GM19372 (cell line): Measurements from ENCODE around the gene NPAS2.

Experiments
- ATAC-seq: cut with Tn5 transposase; IDR thresholded peaks from one replicate; pipeline ENCODE4 v1.9.1; 2021; ENCODE audit warnings: mild to moderate bottlenecking, low read depth, moderate library complexity; ENCODE audit not compliant: unreplicated experiment

Gene NPAS2

GRCh38 chr2:100852999-100853908 lies 33.3 kb downstream of the NPAS2 start:
- ATAC-seq = no peak

GRCh38 chr2:100853909-100854810 lies 34.2 kb downstream of the NPAS2 start:
- ATAC-seq = no peak

- ATAC-seq = no peak
Observed at GRCh38 chr2:100855084-100855483, 35.1 kb downstream of the NPAS2 start.

DNA sequence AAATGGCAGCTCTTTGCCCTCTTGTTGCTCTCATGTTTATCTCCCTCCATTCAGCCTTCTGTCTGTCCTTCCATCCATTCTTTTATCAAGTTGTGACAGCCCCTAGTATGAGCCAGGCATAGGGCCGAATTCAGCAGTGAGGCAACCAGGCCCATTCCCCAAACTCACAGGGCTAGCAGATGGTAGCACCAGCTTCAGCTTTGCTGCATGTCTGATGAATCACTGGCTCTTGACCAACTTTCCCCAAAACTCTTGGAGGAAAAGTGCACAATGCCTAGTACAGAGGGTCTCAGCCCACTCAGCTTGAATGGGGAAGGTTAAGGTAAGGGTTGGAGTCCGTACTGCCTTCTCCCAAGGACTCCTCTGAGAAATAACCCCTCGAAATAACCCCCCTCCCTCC lies 35.7 kb downstream of the NPAS2 start:
- no peak for ATAC-seq

DNA sequence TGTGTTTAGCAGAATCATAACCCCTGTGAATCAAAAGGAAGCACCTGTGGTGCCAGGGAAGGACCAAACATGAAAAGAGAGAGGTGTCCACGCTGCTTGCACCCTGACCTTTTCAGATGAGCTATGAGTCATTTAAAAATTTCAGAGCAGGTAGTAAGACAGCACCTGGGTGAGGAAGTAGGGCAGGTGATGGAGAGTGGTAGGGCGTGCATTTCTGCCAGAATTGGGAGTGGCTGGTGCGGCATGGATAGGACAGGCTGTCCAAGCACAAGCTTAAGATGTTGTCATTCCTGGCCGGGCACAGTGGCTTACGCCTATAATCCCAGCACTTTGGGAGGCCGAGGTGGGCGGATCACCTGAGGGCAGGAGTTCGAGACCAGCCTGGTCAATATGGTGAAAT lies 36.8 kb downstream of the NPAS2 start:
- no peak for ATAC-seq

DNA sequence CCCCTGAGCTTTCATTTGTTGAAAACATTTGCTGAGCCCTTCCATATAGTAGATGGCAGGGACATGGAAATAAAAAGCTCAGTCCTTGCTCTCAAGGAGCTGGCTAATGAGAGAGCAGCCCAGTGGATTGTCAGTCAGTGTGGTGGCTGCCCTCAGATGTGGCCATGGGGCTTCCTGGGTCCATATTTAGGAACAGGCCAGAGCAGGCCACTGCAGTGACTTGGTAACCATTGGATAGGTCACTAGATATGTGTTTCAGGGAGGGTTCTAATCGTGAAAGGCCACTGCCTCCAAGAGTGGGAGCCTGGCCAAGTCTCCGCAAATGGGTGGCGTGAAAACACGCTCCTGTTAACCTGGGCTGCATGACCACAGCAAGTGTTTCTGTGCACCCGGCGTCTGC lies 37.4 kb downstream of the NPAS2 start:
- ATAC-seq = no peak

DNA sequence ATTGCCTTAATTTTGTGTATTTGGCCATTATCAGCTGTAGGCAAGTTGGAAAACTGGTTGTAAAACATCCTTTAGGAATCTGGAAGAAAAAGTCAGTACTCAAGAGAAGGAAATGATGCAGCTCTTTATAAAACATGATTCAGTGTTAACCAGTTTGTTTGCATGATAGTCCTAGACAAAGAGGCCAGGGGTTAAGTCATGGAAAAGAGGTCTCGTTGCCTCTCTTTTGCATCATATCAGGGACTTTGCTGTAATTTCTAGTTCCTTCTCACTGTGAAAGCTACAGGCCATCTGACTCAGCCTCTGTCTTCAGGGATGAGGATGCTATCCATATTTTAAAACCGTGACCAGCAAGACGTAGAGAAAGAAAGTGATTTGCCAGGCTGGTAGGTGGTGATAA lies 38.0 kb downstream of the NPAS2 start:
- no peak for ATAC-seq

GRCh38 chr2:100859902-100860301 lies 40.0 kb downstream of the NPAS2 start:
- no peak for ATAC-seq

DNA sequence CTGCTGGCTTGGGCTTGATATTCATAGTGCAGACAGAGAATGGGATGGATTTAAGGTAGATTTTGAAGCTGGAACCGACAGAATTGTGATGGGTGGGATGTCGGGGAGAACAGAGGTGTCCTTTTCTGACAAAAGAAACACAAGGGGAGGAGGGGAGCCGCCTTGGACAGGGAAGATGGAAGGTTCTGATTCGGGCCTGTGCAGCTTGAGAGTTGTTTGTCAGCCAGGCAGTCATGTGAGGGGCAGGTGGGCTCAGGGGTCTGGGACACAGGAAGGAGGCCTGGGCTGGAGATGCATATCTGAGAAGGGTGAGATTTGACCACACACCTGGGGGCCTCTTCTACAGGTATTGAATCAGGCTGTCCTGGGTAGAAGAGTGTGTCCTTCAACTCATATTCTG lies 41.4 kb downstream of the NPAS2 start:
- ATAC-seq = no peak

DNA sequence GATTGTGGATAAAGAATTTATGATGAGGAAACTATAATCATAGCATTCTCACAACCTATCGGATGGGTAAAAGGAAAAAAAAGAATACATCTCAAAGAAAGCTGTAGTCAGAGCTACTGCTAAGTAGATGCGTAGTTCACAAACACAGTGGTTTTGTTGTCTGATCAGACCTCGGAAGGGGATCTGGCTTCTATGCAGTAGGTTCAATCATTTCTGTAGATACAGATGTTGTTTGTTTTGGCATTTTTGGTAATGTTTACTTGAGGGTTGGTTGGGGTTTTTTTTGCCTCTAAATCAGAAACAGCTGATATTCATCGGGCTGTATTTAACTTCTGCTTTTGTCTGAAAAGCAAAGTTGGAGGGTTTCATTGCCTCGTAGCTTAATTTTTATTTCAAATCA lies 42.1 kb downstream of the NPAS2 start:
- no peak for ATAC-seq

- ATAC-seq = no peak
Observed at GRCh38 chr2:100865816-100866460, 46.0 kb downstream of the NPAS2 start.

- no peak for ATAC-seq
Observed at GRCh38 chr2:100868083-100868482, 48.1 kb downstream of the NPAS2 start.

GRCh38 chr2:100869120-100869519 lies 49.2 kb downstream of the NPAS2 start:
- no peak for ATAC-seq

GRCh38 chr2:100870652-100871531 lies 51.0 kb downstream of the NPAS2 start:
- no peak for ATAC-seq

DNA sequence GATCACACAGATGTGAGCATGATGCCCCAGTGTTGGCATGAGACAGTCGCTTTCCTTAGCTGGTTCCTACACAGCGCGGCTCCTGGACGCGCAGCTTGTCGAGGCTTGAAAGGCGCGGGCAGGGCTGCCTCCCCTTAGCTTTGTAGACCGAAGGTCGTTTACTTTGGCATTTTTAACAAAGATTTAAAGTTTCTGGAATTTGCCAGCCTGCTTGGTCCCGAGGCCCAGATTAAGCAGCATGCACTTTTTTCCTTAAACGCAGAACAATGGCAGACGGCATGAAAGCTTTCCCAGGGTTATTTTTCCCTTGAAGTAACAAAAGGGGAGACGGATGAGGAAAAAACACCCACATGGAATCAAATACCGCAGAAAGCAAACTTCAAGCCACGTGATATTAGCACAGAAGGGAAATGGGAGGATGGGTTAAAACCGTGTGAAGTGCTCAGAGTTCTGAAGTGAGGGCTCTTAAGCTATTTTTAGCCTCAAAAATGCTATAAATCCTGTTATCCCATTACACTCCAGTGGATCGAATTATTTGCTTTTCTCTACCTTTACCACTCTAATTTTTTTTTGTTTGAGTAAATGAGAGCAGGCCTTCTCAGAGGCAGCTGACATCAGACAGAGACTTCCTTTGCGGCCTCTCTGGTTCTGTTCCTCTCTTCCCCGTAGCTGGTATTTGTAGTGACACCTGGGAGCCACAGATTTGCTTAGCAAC lies 55.7 kb downstream of the NPAS2 start:
- ATAC-seq = no peak

GRCh38 chr2:100876231-100876860 lies 56.4 kb downstream of the NPAS2 start:
- ATAC-seq = no peak

DNA sequence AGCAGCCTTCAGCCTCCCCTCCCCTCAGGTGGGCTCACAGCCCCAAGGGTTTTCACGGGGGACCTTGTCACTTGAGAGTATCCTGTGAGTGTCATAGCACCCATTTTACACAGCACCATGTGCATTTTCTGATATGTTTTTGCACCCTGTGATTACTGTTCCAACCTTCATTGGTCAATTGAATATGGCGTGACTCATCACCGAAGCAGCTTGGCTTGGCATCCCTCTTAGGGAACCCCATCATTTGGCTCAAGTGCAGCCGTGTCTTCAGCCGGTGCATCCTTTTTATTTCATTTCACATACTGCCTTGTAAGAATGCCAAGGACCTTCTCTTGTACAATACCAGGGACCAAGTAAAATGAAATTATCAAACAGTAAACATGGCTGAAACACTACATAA lies 57.6 kb downstream of the NPAS2 start:
- no peak for ATAC-seq

DNA sequence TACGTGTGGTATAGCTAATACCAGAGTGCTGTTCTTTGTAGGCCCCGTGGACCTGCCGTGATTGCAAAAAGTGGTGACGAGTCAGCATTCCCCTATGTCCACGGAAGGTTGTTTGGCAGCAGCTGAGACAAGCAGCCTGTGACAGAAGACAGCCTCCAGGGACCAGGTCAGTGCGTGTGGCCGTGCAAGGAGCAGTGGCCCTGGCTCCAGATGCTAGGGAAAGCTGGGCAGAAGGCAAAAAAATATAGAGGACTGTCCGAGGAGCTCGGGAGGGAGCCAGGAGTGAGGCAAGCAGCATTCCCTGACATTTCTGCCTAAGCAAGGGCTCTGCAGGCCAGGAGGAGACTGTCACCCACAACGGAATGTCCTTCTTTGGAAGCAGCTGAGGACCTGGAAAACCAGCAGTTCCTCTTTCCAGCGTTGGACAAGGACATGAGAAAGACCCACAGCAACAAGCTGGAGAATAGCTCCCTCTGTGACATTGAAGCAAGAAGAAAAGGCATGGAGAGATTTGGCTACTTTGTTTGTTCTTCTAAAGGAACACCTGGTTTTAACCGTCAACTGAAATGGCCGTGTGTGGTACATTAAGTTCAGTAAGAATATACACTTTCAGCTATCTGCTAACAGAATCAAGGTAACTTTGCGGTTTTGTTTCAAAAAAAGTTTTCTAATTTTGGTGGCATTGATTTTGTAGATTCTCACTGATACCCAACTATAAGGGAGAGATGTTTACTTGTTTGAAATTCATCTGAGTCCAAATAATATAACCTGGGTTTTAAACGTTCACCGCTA lies 58.3 kb downstream of the NPAS2 start:
- no peak for ATAC-seq
